HepG2 (cell line): ENCODE measurements around the gene IL1RAPL2. TPM values are rescaled to one million over a fixed set of nuclear protein-coding genes. Genes with fewer than 3 reads are reported as not detected.

Experiments
- ATAC-seq: fragments of 200-7000 bp; cut with Tn5 transposase; 3 replicates; pipeline ENCODE4 v1.9.1; 2020; ENCODE audit warnings: mild to moderate bottlenecking, moderate library complexity
- BruUV-seq: library from RNA; stranded (reverse); fragments of 400-500 nt; replicated peaks from 2 replicates; lab custom pipeline; 2021; lab: Mats Ljungman, UMichigan
- CTCF ChIA-PET: fragments of 300-600 bp; formaldehyde crosslinking; extraction: SDS; loops from one replicate; lab custom pipeline; 2021; ENCODE audit warnings: low total read pairs, inconsistent platforms, low intra/inter-chr PET ratio; lab: Yijun Ruan, JAX
- POLR2A ChIA-PET: fragments of 350-600 bp; sonication (Branson Sonifier 250); formaldehyde crosslinking; loops from one replicate; lab custom pipeline; 2020; ENCODE audit warnings: antibody characterized with exemption, inconsistent platforms; lab: Yijun Ruan, JAX
- DNase-seq: peaks from one replicate; pipeline ENCODE4 v3.0.0-alpha.2; 2015; ENCODE audit warnings: low spot score
- FAIRE-seq: peaks from 3 replicates; lab custom pipeline; 2011; peaks lifted over from hg19 to GRCh38; lab: Jason Lieb, UNC
- H2AFZ ChIP-seq: one replicate; pipeline ENCODE4 v1.6.1; 2011; ENCODE audit warnings: low read length, inconsistent platforms
- H3K27ac ChIP-seq: fragments of 300-600 bp; 3 replicates; pipeline ENCODE4 v1.8.0; 2011; ENCODE audit warnings: mixed run types, mild to moderate bottlenecking, mixed read lengths, low read length, inconsistent platforms; ENCODE audit not compliant: insufficient read depth; ENCODE audit errors: extremely low read length
- H3K27me3 ChIP-seq, 2 experiments: fragments of 200-600 bp in 1 of 2; 2 replicates in 1 of 2; 3 replicates in 1 of 2; pipeline versions ENCODE4 v1.6.0 to v1.8.0; 2011; ENCODE audit warnings: low read length in 2 of 2, mild to moderate bottlenecking in 2 of 2, moderate library complexity in 2 of 2, inconsistent platforms in 1 of 2; ENCODE audit not compliant: insufficient read depth in 2 of 2, control insufficient read depth in 1 of 2
- H3K36me3 ChIP-seq, 2 experiments: fragments of 200-600 bp in 1 of 2; replicated peaks in 1 of 2; 2 replicates in 1 of 2; 3 replicates in 1 of 2; pipeline versions ENCODE4 v1.5.1 to v1.8.0; 2011; ENCODE audit warnings: low read length in 2 of 2, inconsistent platforms in 1 of 2; ENCODE audit not compliant: insufficient read depth in 2 of 2, control insufficient read depth in 1 of 2
- H3K4me1 ChIP-seq: 2 replicates; pipeline ENCODE4 v1.5.1; 2012; ENCODE audit warnings: low read length, inconsistent platforms; ENCODE audit not compliant: insufficient read depth
- H3K4me2 ChIP-seq: 2 replicates; pipeline ENCODE4 v1.6.0; 2011; ENCODE audit warnings: low read depth, low read length, inconsistent platforms
- H3K4me3 ChIP-seq, 3 experiments: fragments of 200-600 bp in 1 of 3; sonication (generic), shearing (Covaris generic) in 1 of 3; replicated peaks in 1 of 3; 2 replicates each; pipeline ENCODE4 v1.5.1; 2011 to 2016; ENCODE audit warnings: low read length in 3 of 3, inconsistent platforms in 2 of 3, low read depth in 2 of 3, mild to moderate bottlenecking in 2 of 3, control low read depth in 1 of 3, mixed read lengths in 1 of 3; ENCODE audit not compliant: insufficient read depth in 1 of 3
- H3K79me2 ChIP-seq: one replicate; pipeline ENCODE4 v1.6.1; 2011; ENCODE audit warnings: low read length, inconsistent platforms; ENCODE audit not compliant: insufficient read depth
- H3K9ac ChIP-seq: 2 replicates; pipeline ENCODE4 v1.6.0; 2011; ENCODE audit warnings: mild to moderate bottlenecking, low read depth, low read length, inconsistent platforms; ENCODE audit not compliant: insufficient read depth
- H3K9me3 ChIP-seq: 2 replicates; pipeline ENCODE4 v1.5.1; 2012; ENCODE audit warnings: mild to moderate bottlenecking, low read length
- H4K20me1 ChIP-seq: 2 replicates; pipeline ENCODE4 v1.6.0; 2011; ENCODE audit warnings: inconsistent platforms, mild to moderate bottlenecking, low read length, moderate library complexity; ENCODE audit not compliant: insufficient read depth
- CBX5 ChIP-seq: sonication (generic); formaldehyde crosslinking; IDR thresholded peaks from 2 replicates; pipeline ENCODE4 v1.4.0; 2020; ENCODE audit warnings: missing genetic modification reagents, borderline replicate concordance
- CHD4 ChIP-seq: fragments of 200-600 bp; sonication (generic); IDR thresholded peaks from 2 replicates; pipeline ENCODE4 v1.7.0; 2017; ENCODE audit warnings: mild to moderate bottlenecking, low read length, borderline replicate concordance
- JUNB ChIP-seq: sonication (generic); formaldehyde crosslinking; IDR thresholded peaks from 2 replicates; pipeline ENCODE4 v1.8.0; 2022; ENCODE audit warnings: missing genetic modification reagents, mild to moderate bottlenecking, borderline replicate concordance
- ZMAT3 ChIP-seq: sonication (generic); formaldehyde crosslinking; conservative IDR thresholded peaks from 2 replicates; pipeline ENCODE4 v1.7.0; 2021; ENCODE audit warnings: missing genetic modification reagents
- ZNF232 ChIP-seq: sonication (generic); formaldehyde crosslinking; IDR thresholded peaks from 2 replicates; pipeline ENCODE4 v1.4.0; 2020; ENCODE audit warnings: missing genetic modification reagents, borderline replicate concordance
- ZNF660 ChIP-seq: sonication (generic); formaldehyde crosslinking; IDR thresholded peaks from 2 replicates; pipeline ENCODE4 v1.5.1; 2020; ENCODE audit warnings: mild to moderate bottlenecking, low read depth, missing genetic modification reagents, borderline replicate concordance
- ZNF674 ChIP-seq: sonication (generic); formaldehyde crosslinking; IDR thresholded peaks from 2 replicates; pipeline ENCODE4 v1.5.0; 2020; ENCODE audit warnings: low read depth, mild to moderate bottlenecking, missing genetic modification reagents
- WGBS: methylation state at CpG from one replicate; pipeline ENCODE4 v1.1.6; 2017; ENCODE audit warnings: low lambda C conversion rate; 5-methylcytosine and 5-hydroxymethylcytosine counted together
- in situ Hi-C: cut with HindIII; loops from 2 replicates; pipeline ENCODE4 v1.10.0; 2017; ENCODE audit warnings: low pct_unique_long_range_greater_than_20kb; ENCODE audit not compliant: extremely low pct_ligation_motif_present
- intact Hi-C: fragments of 100-400 bp; cut with micrococcal nuclease; formaldehyde crosslinking; loops from one replicate; pipeline ENCODE4 v1.10.0; 2022; ENCODE audit not compliant: unreplicated experiment
- polyA plus RNA-seq, 8 experiments: library from polyadenylated mRNA; depleted of rRNA in 3 of 8; stranded (reverse) in 7 of 8; unstranded in 1 of 8; fragments of >200 nt; fragmentation: Illumina TruSeq in 4 of 8; extraction: Trizol in 4 of 8; gene quantifications; 2 replicates each; pipeline versions ENCODE4 v1.2.1 to v1.2.3, GENCODE V29; 2011 to 2016; ENCODE audit warnings: low read depth in 4 of 8, missing spikeins in 1 of 8, mixed read lengths in 1 of 8; ENCODE audit not compliant: insufficient read depth in 1 of 8
- total RNA-seq, 5 experiments: library from RNA; depleted of rRNA; stranded (reverse); fragments of >200 nt; fragmentation: Illumina TruSeq; extraction: Trizol; gene quantifications; 2 replicates each; pipeline ENCODE4 v1.2.3, GENCODE V29; 2016; ENCODE audit warnings: low read depth in 1 of 5
- TF ChIP-seq, protein P1 (sequence below), 2 experiments: IDR thresholded peaks; 2 replicates each; pipeline ENCODE4 v1.6.1; 2011 to 2012; ENCODE audit warnings: low read length in 2 of 2, borderline replicate concordance in 1 of 2, low read depth in 1 of 2, mild to moderate bottlenecking in 1 of 2, moderate library complexity in 1 of 2
- TF ChIP-seq, protein P2 (sequence below): sonication (generic); formaldehyde crosslinking; IDR thresholded peaks from 2 replicates; pipeline ENCODE4 v1.8.1; 2023; ENCODE audit warnings: mild to moderate bottlenecking, missing genetic modification reagents, borderline replicate concordance
- TF ChIP-seq, protein P3 (sequence below), 2 experiments: sonication (generic) in 1 of 2; formaldehyde crosslinking in 1 of 2; IDR thresholded peaks; 2 replicates each; pipeline versions ENCODE4 v1.6.1 to v1.9.0; 2014 to 2022; ENCODE audit warnings: antibody characterized with exemption in 1 of 2, borderline replicate concordance in 1 of 2, inconsistent platforms in 1 of 2, low read depth in 1 of 2, missing genetic modification reagents in 1 of 2
- TF ChIP-seq, protein P4 (sequence below): IDR thresholded peaks from 2 replicates; pipeline ENCODE4 v1.6.1; 2016; ENCODE audit warnings: missing biosample characterization, missing genetic modification reagents, low read depth

Gene IL1RAPL2
- total and polyA plus RNA-seq, 2 of the 13 experiments (the other 11 are each of a cell fraction or from before 2014, with no cell fraction given), result not detected

DNA sequence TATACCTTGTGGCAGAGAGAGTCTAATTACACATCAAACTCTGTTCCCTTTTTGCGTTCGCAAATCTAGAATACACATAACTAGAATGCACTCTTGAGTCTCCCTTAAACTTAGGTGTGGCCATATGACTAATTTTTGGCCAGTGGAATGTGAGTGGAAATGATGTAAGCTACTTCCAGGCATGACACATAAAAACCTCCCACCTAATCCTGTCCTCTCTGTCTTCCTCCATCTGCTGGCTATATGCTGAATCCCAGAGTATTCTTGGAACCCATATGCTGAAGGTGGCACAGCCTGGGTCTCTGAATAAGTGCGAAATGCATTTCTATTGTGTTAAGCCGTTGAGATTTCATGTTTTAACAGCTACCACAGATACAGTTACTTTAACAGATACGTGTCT, 986.4 kb downstream of the IL1RAPL2 start:
- H3K27me3 ChIP-seq, result no peaks in the 10 kb centered on the region
- in situ Hi-C loops (no loop called here), intact Hi-C loops (no loop called here)
- H3K79me2 ChIP-seq, result no peaks in the 10 kb centered on the region
- no peak overlapping the region for H3K4me3 ChIP-seq
- no peaks in the 10 kb centered on the region for H4K20me1 ChIP-seq
- DNase-seq (no peak), ATAC-seq (no peak), FAIRE-seq (no peak)
- no peak overlapping the region for H3K9ac ChIP-seq
- H3K36me3 ChIP-seq, result no peaks in the 10 kb centered on the region
- no peak overlapping the region for H3K27ac ChIP-seq
- TF ChIP-seq CHD4, result no peak
- no peak for TF ChIP-seq ZNF232 (CRISPR knock-in tag)
- TF ChIP-seq, protein P1, sequence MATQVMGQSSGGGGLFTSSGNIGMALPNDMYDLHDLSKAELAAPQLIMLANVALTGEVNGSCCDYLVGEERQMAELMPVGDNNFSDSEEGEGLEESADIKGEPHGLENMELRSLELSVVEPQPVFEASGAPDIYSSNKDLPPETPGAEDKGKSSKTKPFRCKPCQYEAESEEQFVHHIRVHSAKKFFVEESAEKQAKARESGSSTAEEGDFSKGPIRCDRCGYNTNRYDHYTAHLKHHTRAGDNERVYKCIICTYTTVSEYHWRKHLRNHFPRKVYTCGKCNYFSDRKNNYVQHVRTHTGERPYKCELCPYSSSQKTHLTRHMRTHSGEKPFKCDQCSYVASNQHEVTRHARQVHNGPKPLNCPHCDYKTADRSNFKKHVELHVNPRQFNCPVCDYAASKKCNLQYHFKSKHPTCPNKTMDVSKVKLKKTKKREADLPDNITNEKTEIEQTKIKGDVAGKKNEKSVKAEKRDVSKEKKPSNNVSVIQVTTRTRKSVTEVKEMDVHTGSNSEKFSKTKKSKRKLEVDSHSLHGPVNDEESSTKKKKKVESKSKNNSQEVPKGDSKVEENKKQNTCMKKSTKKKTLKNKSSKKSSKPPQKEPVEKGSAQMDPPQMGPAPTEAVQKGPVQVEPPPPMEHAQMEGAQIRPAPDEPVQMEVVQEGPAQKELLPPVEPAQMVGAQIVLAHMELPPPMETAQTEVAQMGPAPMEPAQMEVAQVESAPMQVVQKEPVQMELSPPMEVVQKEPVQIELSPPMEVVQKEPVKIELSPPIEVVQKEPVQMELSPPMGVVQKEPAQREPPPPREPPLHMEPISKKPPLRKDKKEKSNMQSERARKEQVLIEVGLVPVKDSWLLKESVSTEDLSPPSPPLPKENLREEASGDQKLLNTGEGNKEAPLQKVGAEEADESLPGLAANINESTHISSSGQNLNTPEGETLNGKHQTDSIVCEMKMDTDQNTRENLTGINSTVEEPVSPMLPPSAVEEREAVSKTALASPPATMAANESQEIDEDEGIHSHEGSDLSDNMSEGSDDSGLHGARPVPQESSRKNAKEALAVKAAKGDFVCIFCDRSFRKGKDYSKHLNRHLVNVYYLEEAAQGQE (IDR thresholded peaks at IDR 0.05; ENCODE audit: borderline replicate concordance in 1 of 2, low read depth in 1 of 2, low read length in 2 of 2), result no peak
- no peak for TF ChIP-seq ZNF674 (CRISPR knock-in tag)
- TF ChIP-seq, protein P2, sequence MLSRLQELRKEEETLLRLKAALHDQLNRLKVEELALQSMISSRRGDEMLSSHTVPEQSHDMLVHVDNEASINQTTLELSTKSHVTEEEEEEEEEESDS, result no peak
- no peak for TF ChIP-seq ZNF660
- TF ChIP-seq, protein P3, sequence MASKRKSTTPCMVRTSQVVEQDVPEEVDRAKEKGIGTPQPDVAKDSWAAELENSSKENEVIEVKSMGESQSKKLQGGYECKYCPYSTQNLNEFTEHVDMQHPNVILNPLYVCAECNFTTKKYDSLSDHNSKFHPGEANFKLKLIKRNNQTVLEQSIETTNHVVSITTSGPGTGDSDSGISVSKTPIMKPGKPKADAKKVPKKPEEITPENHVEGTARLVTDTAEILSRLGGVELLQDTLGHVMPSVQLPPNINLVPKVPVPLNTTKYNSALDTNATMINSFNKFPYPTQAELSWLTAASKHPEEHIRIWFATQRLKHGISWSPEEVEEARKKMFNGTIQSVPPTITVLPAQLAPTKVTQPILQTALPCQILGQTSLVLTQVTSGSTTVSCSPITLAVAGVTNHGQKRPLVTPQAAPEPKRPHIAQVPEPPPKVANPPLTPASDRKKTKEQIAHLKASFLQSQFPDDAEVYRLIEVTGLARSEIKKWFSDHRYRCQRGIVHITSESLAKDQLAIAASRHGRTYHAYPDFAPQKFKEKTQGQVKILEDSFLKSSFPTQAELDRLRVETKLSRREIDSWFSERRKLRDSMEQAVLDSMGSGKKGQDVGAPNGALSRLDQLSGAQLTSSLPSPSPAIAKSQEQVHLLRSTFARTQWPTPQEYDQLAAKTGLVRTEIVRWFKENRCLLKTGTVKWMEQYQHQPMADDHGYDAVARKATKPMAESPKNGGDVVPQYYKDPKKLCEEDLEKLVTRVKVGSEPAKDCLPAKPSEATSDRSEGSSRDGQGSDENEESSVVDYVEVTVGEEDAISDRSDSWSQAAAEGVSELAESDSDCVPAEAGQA (IDR thresholded peaks at IDR 0.05; ENCODE audit: low read depth), result no peak
- TF ChIP-seq, protein P3 (CRISPR knock-in tag; IDR thresholded peaks at IDR 0.05; ENCODE audit: borderline replicate concordance), result no peak
- TF ChIP-seq ZMAT3 (CRISPR knock-in tag), result no peak
- TF ChIP-seq, protein P4, sequence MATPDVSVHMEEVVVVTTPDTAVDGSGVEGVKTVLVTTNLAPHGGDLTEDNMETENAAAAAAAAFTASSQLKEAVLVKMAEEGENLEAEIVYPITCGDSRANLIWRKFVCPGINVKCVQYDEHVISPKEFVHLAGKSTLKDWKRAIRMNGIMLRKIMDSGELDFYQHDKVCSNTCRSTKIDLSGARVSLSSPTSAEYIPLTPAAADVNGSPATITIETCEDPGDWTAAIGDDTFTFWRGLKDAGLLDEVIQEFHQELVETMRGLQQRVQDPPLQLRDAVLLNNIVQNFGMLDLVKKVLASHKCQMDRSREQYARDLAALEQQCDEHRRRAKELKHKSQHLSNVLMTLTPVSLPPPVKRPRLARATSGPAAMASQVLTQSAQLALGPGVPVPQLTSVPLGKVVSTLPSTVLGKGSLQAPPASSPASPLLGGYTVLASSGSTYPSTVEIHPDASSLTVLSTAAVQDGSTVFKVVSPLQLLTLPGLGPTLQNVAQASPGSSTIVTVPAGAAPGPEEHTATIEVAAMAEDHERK (CRISPR knock-in tag), result no peak
- TF ChIP-seq CBX5, result no peak
- TF ChIP-seq JUNB (CRISPR knock-in tag), result no peak
- H2AFZ ChIP-seq, result no peak overlapping the region
- WGBS, result 3% methylated on average over 4 of the region's 5 CpGs
- ChIA-PET CTCF (no interaction called here), POLR2A (no interaction called here)
- no peaks in the 10 kb centered on the region for H3K4me1 ChIP-seq
- H3K4me2 ChIP-seq, result no peak overlapping the region
- H3K9me3 ChIP-seq, result no peaks in the 10 kb centered on the region
- BruUV-seq, result no TSS peak
